ENCODE measurements around the gene AK2. TPM values are rescaled to one million over a fixed set of nuclear protein-coding genes. Genes with fewer than 3 reads are reported as not detected.
A peak's percentile ranks its signal among the peaks of the same experiment; 100 is the strongest.

AK2 gene
- total and polyA plus RNA-seq, 9 donors: 52.9 to 150 (median 115) TPM

- Histone ChIP-seq H3K4me1 (ENCODE audit: insufficient read depth) (peaks cover 10% of the 10 kb centered on the region), H3K27ac (no peak overlapping the region), H3K9me3 (no peaks in the 10 kb centered on the region), H3K36me3 (no peaks in the 10 kb centered on the region), H3K27me3 (no peaks in the 10 kb centered on the region), H3K4me3 (peak overlapping the region; percentile 72)
- intact Hi-C loops (cut with DNase I): loop anchor here in 3 of 4 donors (5.0 to 10.0 kb wide), 2 partner anchors 147 to 204 kb away; no protein-coding TSS in a partner anchor
- no peak for TF ChIP-seq CTCF (IDR thresholded peaks at IDR 0.05)
- no peak for TF ChIP-seq POLR2A (IDR thresholded peaks at IDR 0.05)
- no peak for TF ChIP-seq EP300 (IDR thresholded peaks at IDR 0.05)
- WGBS, 3 donors: 1 to 6% (median 2%) methylated on average over 34 to 35 of the region's 35 CpGs
- peak in 2 of 5 donors; percentile 46 for DNase-seq
Observed at GRCh38 chr1:33081554-33082305, 45.0 kb upstream of the AK2 start.

DNA sequence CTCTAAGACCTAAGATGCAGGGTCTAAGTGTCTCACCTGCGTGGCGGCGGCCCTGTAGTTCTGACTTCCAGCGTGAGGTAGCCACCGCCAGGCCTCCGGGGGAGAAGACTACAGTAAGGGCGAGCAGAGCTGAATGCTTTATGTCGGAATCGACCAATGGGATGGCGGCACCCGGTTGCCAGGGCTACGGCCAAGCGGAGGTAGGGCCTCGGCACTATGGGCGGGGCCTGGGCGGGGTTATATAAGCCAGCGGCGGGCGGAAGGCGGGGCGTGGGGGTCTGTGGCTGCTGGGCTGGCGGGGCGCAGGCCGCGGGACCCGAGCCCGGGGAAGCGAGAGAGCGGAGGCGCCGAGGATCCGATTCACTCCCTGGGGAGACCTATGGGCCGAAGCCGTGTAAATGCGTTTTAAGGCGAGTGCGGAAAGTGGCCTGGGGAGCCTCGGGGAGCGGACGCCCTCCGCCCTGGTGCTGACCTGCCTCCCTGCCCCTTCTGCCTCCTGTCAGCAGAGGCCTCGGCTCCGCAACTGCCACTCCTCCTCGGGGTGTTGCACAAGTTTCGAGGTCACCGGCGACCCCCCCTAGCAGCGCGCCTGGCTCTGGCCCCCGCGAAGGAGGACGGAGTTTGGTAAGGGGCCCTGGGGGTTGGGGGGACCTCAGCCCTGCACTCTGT is 44.3 kb upstream of the AK2 start, which contains the start of gene AZIN2:
TSS of gene AZIN2 (plus strand) at position 269 of the 669 bp plus-strand sequence. CDS start 1,097 bp downstream, outside the sequence.
- H3K27ac ChIP-seq: peak within 1 kb of the TSS in 1 of 2 donors; percentile 6
- peak within 1 kb of the TSS; percentile 72 for H3K4me3 ChIP-seq
- 0 to 1% (median 1%) methylated on average over 47 to 52 of the region's 52 CpGs for WGBS, 3 donors
- H3K27me3 ChIP-seq: no peaks in the 10 kb centered on the region
- DNase-seq: peak; percentile 98 to 99 (median 99)
- intact Hi-C loops (cut with DNase I): loop anchor here in 3 of 4 donors (5.0 to 10.0 kb wide), 2 partner anchors 146 to 204 kb away; no protein-coding TSS in a partner anchor
- H3K9me3 ChIP-seq: no peaks in the 10 kb centered on the region
- no peaks in the 10 kb centered on the region for H3K36me3 ChIP-seq
- TF ChIP-seq EP300 (IDR thresholded peaks at IDR 0.05): no peak
- TF ChIP-seq CTCF (IDR thresholded peaks at IDR 0.05): no peak
- TF ChIP-seq POLR2A (IDR thresholded peaks at IDR 0.05): peak; percentile 58
- peaks cover 10% of the 10 kb centered on the region for H3K4me1 ChIP-seq (ENCODE audit: insufficient read depth)

GRCh38 chr1:33080373-33080772 is 43.7 kb upstream of the AK2 start:
- WGBS, 3 donors: 27 to 44% (median 29%) methylated on average over 6 of the region's 6 CpGs
- Histone ChIP-seq H3K4me3 (peak overlapping the region; percentile 72), H3K27me3 (no peaks in the 10 kb centered on the region), H3K9me3 (no peaks in the 10 kb centered on the region), H3K4me1 (ENCODE audit: insufficient read depth) (peaks cover 10% of the 10 kb centered on the region), H3K27ac (no peak overlapping the region), H3K36me3 (no peaks in the 10 kb centered on the region)
- TF ChIP-seq CTCF (IDR thresholded peaks at IDR 0.05) (no peak), POLR2A (IDR thresholded peaks at IDR 0.05) (no peak), EP300 (IDR thresholded peaks at IDR 0.05) (no peak)
- DNase-seq: no peak
- intact Hi-C loops (cut with DNase I): loop anchor here in 3 of 4 donors (5.0 to 10.0 kb wide), 2 partner anchors 146 to 203 kb away; no protein-coding TSS in a partner anchor

DNA sequence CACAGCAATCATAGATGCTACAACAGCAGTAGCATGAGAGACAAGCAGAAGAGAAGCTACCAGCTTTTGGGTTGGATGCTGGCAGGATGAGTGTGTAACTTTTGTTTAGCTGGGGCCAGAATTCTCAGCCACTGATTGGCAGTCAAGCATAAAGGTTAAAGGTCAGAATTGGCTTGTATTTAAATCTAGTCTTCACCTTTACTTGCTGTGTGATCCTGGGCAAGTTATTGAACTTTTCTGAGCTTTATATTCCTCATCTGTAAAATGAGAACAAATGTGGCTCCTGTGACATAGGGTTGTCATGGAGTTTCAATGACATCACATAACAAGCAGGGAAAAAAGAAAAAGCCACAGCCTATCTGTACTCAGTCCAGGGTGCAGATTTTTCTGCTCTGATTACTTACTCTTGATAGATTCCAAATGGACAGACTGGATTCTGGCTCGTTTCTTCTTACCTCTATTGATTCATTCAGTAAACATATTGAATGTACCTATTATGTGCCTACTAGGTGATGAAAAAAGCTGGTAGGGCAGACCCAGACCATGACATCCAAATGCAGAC is 41.4 kb upstream of the AK2 start:
- no peak for DNase-seq
- 43 to 70% (median 69%) methylated on average over 1 of the region's 1 CpG for WGBS, 3 donors
- intact Hi-C loops (cut with DNase I): no loop called here
- TF ChIP-seq CTCF (IDR thresholded peaks at IDR 0.05) (no peak), EP300 (IDR thresholded peaks at IDR 0.05) (no peak), POLR2A (IDR thresholded peaks at IDR 0.05) (no peak)
- H3K4me1 ChIP-seq (ENCODE audit: insufficient read depth): peaks cover 10% of the 10 kb centered on the region
- no peak overlapping the region for H3K27ac ChIP-seq
- no peaks in the 10 kb centered on the region for H3K9me3 ChIP-seq
- no peak overlapping the region for H3K4me3 ChIP-seq
- no peaks in the 10 kb centered on the region for H3K36me3 ChIP-seq
- H3K27me3 ChIP-seq: no peaks in the 10 kb centered on the region
